ENCODE measurements around the gene DNAJC24.
"Not testable (repeated sequence)": the region's sequence is repeated elsewhere in the genome, so short reads cannot be mapped to it uniquely, and the experiment has no call there.

The DNAJC24 gene

DNA sequence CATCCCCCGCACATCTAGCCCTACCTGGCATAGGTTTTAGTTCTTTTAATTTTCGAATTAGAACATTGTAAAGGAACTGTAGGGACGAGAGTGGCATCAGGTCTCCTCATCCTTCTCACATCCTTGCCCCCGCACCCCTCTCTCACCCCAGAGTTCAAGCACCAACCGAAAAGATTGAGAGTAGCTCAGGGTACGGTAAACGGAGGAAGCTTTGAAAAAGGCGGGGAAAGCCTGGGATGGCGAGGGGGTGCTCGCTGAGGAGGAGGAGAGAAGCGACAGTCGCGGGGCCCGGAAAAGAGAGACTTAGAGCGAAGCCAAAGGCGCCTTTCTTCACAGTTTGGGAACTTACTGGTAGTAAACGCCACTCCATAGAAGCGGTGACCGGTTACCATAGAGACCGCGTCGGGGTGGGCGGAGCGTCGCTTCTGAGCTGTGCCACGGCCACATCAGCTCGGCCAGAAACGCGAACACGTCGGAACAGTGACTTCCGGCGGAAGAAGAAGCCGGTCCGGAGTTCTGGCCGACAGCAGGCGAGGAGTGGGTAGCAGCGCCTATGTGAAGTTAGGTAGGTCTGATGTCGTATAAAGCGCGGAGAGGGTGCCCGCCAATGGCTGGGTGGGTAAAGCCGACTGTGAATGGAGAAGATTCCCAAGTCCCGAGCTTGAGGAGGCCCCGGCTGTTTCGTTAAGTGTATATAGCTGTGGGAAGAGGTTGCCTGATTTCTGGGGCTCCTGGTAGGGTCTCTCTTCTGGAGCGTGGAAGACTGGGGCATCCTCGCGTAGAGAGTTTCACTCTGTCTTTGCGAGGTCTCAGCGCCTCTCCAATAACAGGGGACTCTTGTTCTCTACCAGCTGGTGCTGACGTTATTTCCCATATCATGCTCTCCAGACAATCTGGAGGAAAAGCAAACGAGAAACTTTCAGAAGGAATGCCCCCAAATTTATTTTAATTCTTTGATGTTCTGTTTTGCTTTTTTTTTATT, at the start of gene DNAJC24, which contains the start of gene DCDC1:
Gene DNAJC24, plus strand, starts transcription at position 513 of the 982 bp plus-strand sequence. CDS start 889 bp downstream, outside the sequence.
Gene DCDC1, minus strand, starts transcription at position 392 of the 982 bp plus-strand sequence. CDS start 41,459 bp downstream, outside the sequence.
- no peaks in the 10 kb centered on the region for H3K9me3 ChIP-seq (ENCODE audit: control insufficient read depth, insufficient read depth, low read length)
- WGBS (ENCODE audit: insufficient coverage, insufficient read length): no CpG with 5 or more reads among the region's 53 CpGs
- H3K4me1 ChIP-seq (ENCODE audit: control insufficient read depth, insufficient read depth, low read length): no peaks in the 10 kb centered on the region
- no peaks in the 10 kb centered on the region for H3K27me3 ChIP-seq (ENCODE audit: control insufficient read depth, insufficient read depth, low read length)
- no peak within 1 kb of the TSS for H3K27ac ChIP-seq (ENCODE audit: low read length)
- peak within 1 kb of the TSS; percentile 63; the same call in 1 of the 2 replicates for H3K4me3 ChIP-seq (ENCODE audit: low read length)
- peak; percentile 95 for DNase-seq (ENCODE audit: low read depth, low spot score)
- H3K36me3 ChIP-seq (ENCODE audit: control insufficient read depth, insufficient read depth, low read length): no peaks in the 10 kb centered on the region

DNA sequence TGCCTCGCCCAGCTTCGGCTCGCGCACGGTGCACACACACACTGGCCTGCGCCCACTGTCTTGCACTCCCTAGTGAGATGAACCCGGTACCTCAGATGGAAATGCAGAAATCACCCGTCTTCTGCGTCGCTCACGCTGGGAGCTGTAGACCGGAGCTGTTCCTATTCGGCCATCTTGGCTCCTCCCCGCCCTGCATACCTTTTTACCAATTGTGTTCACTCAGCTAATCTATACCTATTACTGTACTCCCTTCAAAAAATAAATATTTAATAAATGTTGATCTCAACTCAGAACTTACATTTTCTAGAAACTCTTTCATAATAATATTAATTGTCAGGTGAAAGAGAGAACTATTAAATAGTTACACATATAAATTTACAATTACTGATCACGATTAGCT, 48.2 kb upstream of the DNAJC24 start:
- no CpG with 5 or more reads among the region's 15 CpGs for WGBS (ENCODE audit: insufficient coverage, insufficient read length)

GRCh38 chr11:31323145-31323544, 46.5 kb upstream of the DNAJC24 start:
- H3K27ac ChIP-seq (ENCODE audit: low read length): no peak overlapping the region
- no peaks in the 10 kb centered on the region for H3K4me1 ChIP-seq (ENCODE audit: control insufficient read depth, insufficient read depth, low read length)
- H3K36me3 ChIP-seq (ENCODE audit: control insufficient read depth, insufficient read depth, low read length): no peaks in the 10 kb centered on the region
- no peaks in the 10 kb centered on the region for H3K27me3 ChIP-seq (ENCODE audit: control insufficient read depth, insufficient read depth, low read length)
- no peaks in the 10 kb centered on the region for H3K9me3 ChIP-seq (ENCODE audit: control insufficient read depth, insufficient read depth, low read length)
- no peak for DNase-seq (ENCODE audit: low read depth, low spot score)
- WGBS (ENCODE audit: insufficient coverage, insufficient read length): no CpG with 5 or more reads among the region's 4 CpGs
- no peak overlapping the region for H3K4me3 ChIP-seq (ENCODE audit: low read length)

More for the DNA sequence above, 48.2 kb upstream of the DNAJC24 start:
- not testable (repeated sequence) for H3K27me3 ChIP-seq (ENCODE audit: control insufficient read depth, insufficient read depth, low read length); H3K27ac ChIP-seq (ENCODE audit: low read length); DNase-seq (ENCODE audit: low read depth, low spot score); H3K4me3 ChIP-seq (ENCODE audit: low read length); H3K4me1 ChIP-seq (ENCODE audit: control insufficient read depth, insufficient read depth, low read length); H3K36me3 ChIP-seq (ENCODE audit: control insufficient read depth, insufficient read depth, low read length); H3K9me3 ChIP-seq (ENCODE audit: control insufficient read depth, insufficient read depth, low read length)

- Histone ChIP-seq H3K36me3 (ENCODE audit: control insufficient read depth, insufficient read depth, low read length) (no peaks in the 10 kb centered on the region), H3K9me3 (ENCODE audit: control insufficient read depth, insufficient read depth, low read length) (no peaks in the 10 kb centered on the region), H3K4me1 (ENCODE audit: control insufficient read depth, insufficient read depth, low read length) (no peaks in the 10 kb centered on the region), H3K27ac (ENCODE audit: low read length) (no peak overlapping the region), H3K4me3 (ENCODE audit: low read length) (no peak overlapping the region), H3K27me3 (ENCODE audit: control insufficient read depth, insufficient read depth, low read length) (no peaks in the 10 kb centered on the region)
- DNase-seq (ENCODE audit: low read depth, low spot score): no peak
These were observed 44.5 kb upstream of the DNAJC24 start for GRCh38 chr11:31325160-31325559.

GRCh38 chr11:31326470-31327148, 43.1 kb upstream of the DNAJC24 start:
- no peaks in the 10 kb centered on the region for H3K4me1 ChIP-seq (ENCODE audit: control insufficient read depth, insufficient read depth, low read length)
- no peak overlapping the region for H3K27ac ChIP-seq (ENCODE audit: low read length)
- H3K27me3 ChIP-seq (ENCODE audit: control insufficient read depth, insufficient read depth, low read length): no peaks in the 10 kb centered on the region
- WGBS (ENCODE audit: insufficient coverage, insufficient read length): no CpG with 5 or more reads among the region's 2 CpGs
- no peaks in the 10 kb centered on the region for H3K36me3 ChIP-seq (ENCODE audit: control insufficient read depth, insufficient read depth, low read length)
- DNase-seq (ENCODE audit: low read depth, low spot score): no peak
- H3K4me3 ChIP-seq (ENCODE audit: low read length): no peak overlapping the region
- no peaks in the 10 kb centered on the region for H3K9me3 ChIP-seq (ENCODE audit: control insufficient read depth, insufficient read depth, low read length)

DNA sequence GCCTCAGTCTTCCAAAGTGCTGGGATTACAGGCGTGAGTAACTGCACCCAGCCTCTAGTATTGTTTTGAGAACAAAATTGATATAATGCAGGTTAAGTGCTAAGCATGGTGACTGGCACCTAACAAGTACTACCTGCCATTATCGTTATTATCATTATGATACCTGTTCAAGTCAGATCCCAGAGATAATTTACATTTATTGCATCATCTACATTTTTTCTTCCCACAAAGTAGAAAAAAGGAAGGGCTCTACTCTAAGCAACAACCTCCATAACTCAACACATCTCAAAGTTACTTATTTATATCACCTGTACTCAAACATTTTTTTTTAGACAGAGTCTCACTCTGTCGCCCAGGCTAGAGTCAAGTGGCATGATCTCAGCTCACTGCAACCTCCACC, 42.2 kb upstream of the DNAJC24 start:
- Histone ChIP-seq H3K9me3 (ENCODE audit: control insufficient read depth, insufficient read depth, low read length) (no peaks in the 10 kb centered on the region), H3K4me1 (ENCODE audit: control insufficient read depth, insufficient read depth, low read length) (no peaks in the 10 kb centered on the region), H3K27ac (ENCODE audit: low read length) (no peak overlapping the region), H3K36me3 (ENCODE audit: control insufficient read depth, insufficient read depth, low read length) (no peaks in the 10 kb centered on the region), H3K4me3 (ENCODE audit: low read length) (no peak overlapping the region), H3K27me3 (ENCODE audit: control insufficient read depth, insufficient read depth, low read length) (no peaks in the 10 kb centered on the region)
- DNase-seq (ENCODE audit: low read depth, low spot score): no peak
- WGBS (ENCODE audit: insufficient coverage, insufficient read length): no CpG with 5 or more reads among the region's 3 CpGs

DNA sequence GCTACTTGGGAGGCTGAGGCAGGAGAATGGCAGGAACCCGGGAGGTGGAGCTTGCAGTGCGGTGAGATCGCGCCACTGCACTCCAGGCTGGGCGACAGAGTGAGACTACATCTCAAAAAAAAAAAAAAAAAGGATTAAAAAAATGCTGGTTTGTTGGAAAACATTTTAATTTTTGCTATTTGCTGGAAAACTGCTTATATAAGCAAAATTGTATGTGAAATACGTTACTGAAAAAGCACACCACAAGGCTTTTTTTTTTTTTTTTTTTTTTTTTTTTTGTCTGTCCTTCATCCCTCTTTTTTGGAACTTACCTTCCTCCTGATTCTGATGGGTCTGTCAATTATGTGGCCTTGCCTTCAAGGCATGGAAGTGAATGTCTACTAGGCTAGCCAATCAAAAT, 41.0 kb upstream of the DNAJC24 start:
- Histone ChIP-seq H3K4me3 (ENCODE audit: low read length) (no peak overlapping the region), H3K27ac (ENCODE audit: low read length) (no peak overlapping the region), H3K9me3 (ENCODE audit: control insufficient read depth, insufficient read depth, low read length) (no peaks in the 10 kb centered on the region), H3K36me3 (ENCODE audit: control insufficient read depth, insufficient read depth, low read length) (no peaks in the 10 kb centered on the region), H3K4me1 (ENCODE audit: control insufficient read depth, insufficient read depth, low read length) (no peaks in the 10 kb centered on the region), H3K27me3 (ENCODE audit: control insufficient read depth, insufficient read depth, low read length) (no peaks in the 10 kb centered on the region)
- DNase-seq (ENCODE audit: low read depth, low spot score): no peak
- no CpG with 5 or more reads among the region's 6 CpGs for WGBS (ENCODE audit: insufficient coverage, insufficient read length)

- Histone ChIP-seq H3K4me3 (ENCODE audit: low read length) (no peak overlapping the region), H3K27me3 (ENCODE audit: control insufficient read depth, insufficient read depth, low read length) (no peaks in the 10 kb centered on the region; the same call in 1 of the 2 replicates), H3K9me3 (ENCODE audit: control insufficient read depth, insufficient read depth, low read length) (no peaks in the 10 kb centered on the region), H3K4me1 (ENCODE audit: control insufficient read depth, insufficient read depth, low read length) (no peaks in the 10 kb centered on the region), H3K36me3 (ENCODE audit: control insufficient read depth, insufficient read depth, low read length) (no peaks in the 10 kb centered on the region), H3K27ac (ENCODE audit: low read length) (no peak overlapping the region)
- no peak for DNase-seq (ENCODE audit: low read depth, low spot score)
- no CpG with 5 or more reads among the region's 2 CpGs for WGBS (ENCODE audit: insufficient coverage, insufficient read length)
These were observed 31.9 kb upstream of the DNAJC24 start for GRCh38 chr11:31337806-31338205.

GRCh38 chr11:31340903-31341572, 28.6 kb upstream of the DNAJC24 start:
- H3K27ac ChIP-seq (ENCODE audit: low read length): no peak overlapping the region

DNA sequence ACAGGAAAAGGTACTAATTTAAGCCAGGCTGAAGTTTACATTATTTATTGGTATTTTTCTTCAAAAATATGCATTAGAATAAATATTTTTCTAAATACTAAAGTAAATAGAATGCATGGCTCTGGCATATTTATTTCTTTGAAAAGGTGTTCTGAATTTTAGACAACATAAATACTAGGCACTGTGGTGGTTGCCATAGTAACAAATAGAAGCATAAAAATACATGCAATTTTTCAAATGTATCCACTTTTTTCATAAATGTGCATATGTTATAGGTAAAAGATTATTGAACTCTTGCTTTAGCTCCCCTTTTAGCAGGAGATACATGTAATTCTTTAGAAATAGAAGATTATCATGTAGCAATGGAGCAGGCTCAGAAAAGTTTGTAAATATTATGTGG, 18.5 kb upstream of the DNAJC24 start:
- no peak for DNase-seq (ENCODE audit: low read depth, low spot score)
- no peak overlapping the region for H3K27ac ChIP-seq (ENCODE audit: low read length)
- no peaks in the 10 kb centered on the region for H3K4me1 ChIP-seq (ENCODE audit: control insufficient read depth, insufficient read depth, low read length)
- no peak overlapping the region for H3K4me3 ChIP-seq (ENCODE audit: low read length)
- H3K36me3 ChIP-seq (ENCODE audit: control insufficient read depth, insufficient read depth, low read length): no peaks in the 10 kb centered on the region
- no peaks in the 10 kb centered on the region for H3K9me3 ChIP-seq (ENCODE audit: control insufficient read depth, insufficient read depth, low read length)
- H3K27me3 ChIP-seq (ENCODE audit: control insufficient read depth, insufficient read depth, low read length): no peaks in the 10 kb centered on the region

More at GRCh38 chr11:31340903-31341572, 28.6 kb upstream of the DNAJC24 start:
- Histone ChIP-seq H3K36me3 (ENCODE audit: control insufficient read depth, insufficient read depth, low read length) (no peaks in the 10 kb centered on the region), H3K27me3 (ENCODE audit: control insufficient read depth, insufficient read depth, low read length) (no peaks in the 10 kb centered on the region; the same call in 1 of the 2 replicates), H3K4me1 (ENCODE audit: control insufficient read depth, insufficient read depth, low read length) (no peaks in the 10 kb centered on the region), H3K4me3 (ENCODE audit: low read length) (no peak overlapping the region), H3K9me3 (ENCODE audit: control insufficient read depth, insufficient read depth, low read length) (no peaks in the 10 kb centered on the region)
- WGBS (ENCODE audit: insufficient coverage, insufficient read length): 100% methylated on average over 1 of the region's 5 CpGs
- peak; percentile 39 for DNase-seq (ENCODE audit: low read depth, low spot score)

Data from iPS DF 6.9 (cell line).